Omental fat pad (tissue), 4 donors: ENCODE measurements around the gene MORN4. TPM values are rescaled to one million over a fixed set of nuclear protein-coding genes. Genes with fewer than 3 reads are reported as not detected.

Experiments
- ATAC-seq: fragments of 150-250 bp; one replicate; pipeline ENCODE4 v1.9.1; 2016; ENCODE audit warnings: mild to moderate bottlenecking, moderate library complexity; ENCODE audit not compliant: low FRiP score
- DNase-seq: peaks from one replicate; pipeline ENCODE4 v3.0.0-alpha.2; 2019; ENCODE audit warnings: low spot score
- total RNA-seq, 4 donors: library from RNA; depleted of rRNA; stranded (reverse); fragments of >200 nt; gene quantifications; one replicate each; pipeline ENCODE4 v1.1.0, GENCODE V29; 2016
- TF ChIP-seq, protein P1 (sequence below), 3 donors: fragments of 450-650 bp; IDR thresholded peaks; one replicate each; pipeline ENCODE4 v1.5.1; 2016 to 2017; ENCODE audit warnings: antibody characterized with exemption in 3 of 3, mild to moderate bottlenecking in 3 of 3, moderate library complexity in 2 of 3

MORN4 gene
- total RNA-seq, 4 donors from 2014 or later = 0.36 to 5.3 (median 2.5) TPM

GRCh38 chr10:97669571-97669970, 36.3 kb upstream of the MORN4 start:
- TF ChIP-seq, protein P1, sequence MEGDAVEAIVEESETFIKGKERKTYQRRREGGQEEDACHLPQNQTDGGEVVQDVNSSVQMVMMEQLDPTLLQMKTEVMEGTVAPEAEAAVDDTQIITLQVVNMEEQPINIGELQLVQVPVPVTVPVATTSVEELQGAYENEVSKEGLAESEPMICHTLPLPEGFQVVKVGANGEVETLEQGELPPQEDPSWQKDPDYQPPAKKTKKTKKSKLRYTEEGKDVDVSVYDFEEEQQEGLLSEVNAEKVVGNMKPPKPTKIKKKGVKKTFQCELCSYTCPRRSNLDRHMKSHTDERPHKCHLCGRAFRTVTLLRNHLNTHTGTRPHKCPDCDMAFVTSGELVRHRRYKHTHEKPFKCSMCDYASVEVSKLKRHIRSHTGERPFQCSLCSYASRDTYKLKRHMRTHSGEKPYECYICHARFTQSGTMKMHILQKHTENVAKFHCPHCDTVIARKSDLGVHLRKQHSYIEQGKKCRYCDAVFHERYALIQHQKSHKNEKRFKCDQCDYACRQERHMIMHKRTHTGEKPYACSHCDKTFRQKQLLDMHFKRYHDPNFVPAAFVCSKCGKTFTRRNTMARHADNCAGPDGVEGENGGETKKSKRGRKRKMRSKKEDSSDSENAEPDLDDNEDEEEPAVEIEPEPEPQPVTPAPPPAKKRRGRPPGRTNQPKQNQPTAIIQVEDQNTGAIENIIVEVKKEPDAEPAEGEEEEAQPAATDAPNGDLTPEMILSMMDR (IDR thresholded peaks at IDR 0.05) = no peak
- ATAC-seq (no peak), DNase-seq (no peak)

DNA sequence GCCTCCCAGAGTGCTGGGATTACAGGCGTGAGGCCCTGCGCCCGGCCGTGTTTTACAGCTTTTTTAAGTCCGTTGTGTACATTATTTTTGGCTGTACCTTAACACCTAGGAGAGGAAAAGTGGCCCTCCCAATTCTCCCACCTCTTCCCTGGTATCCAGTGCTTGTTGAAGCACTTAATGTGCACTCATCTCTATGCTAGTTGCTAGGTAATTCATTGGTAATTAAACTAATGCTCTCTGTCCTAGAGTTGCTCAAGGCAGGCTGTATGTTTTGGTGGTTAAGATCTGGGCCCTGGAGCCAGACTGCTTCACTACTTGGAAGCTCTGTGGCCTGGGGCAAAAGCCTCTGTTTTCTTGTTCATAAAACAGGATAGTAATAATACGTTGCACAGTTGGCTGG, 34.2 kb upstream of the MORN4 start:
- DNase-seq = no peak
- TF ChIP-seq, protein P1 (IDR thresholded peaks at IDR 0.05) = no peak
- ATAC-seq = no peak

DNA sequence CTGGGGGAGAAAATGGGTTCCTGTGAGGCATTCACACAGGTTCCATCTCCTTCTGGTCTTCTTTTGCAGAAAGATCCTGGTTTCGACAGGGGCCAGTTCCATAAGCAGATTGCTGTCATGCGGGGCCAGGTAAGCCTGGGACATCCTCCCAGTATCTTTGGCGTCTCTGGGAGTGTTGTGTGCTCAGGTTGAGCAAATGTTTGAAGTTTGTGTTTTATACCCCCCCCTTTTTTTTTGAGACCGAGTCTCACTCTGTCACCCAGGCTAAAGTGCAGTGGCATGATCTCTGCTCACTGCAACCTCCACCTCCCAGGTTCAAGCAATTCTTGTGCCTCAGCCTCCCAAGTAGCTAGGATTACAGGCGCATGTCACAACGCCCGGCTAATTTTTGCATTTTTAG, 33.7 kb upstream of the MORN4 start:
- TF ChIP-seq, protein P1 (IDR thresholded peaks at IDR 0.05) = no peak
- ATAC-seq = no peak
- DNase-seq = no peak

DNA sequence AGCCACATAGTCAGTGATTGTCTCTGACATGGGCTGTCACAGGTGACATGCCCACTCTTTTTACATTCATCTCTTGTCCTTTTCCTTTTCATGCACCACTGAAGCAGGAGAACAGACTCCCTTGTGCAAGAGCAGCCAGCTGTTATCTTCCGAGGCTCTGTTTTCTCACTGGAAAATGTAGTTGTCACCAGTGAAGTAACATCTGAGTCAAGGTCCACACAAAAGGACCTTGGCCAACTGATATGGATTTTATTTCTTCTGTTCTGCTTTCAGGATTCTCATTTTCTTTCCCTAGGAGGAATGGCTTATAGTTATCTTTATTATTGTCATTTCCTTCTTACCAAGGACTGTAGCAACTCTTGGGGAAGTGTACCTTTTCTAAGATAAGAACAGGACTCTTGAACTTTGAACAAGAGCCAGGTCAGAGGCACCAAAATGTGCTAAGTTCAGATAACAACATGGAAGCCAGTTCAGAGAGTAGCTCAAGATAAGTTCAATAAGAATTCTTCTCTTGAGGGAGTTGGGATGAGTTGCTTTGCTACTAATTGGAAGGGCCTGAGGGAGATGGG, 31.1 kb upstream of the MORN4 start:
- TF ChIP-seq, protein P1 (IDR thresholded peaks at IDR 0.05) = no peak
- DNase-seq = no peak
- ATAC-seq = no peak

DNA sequence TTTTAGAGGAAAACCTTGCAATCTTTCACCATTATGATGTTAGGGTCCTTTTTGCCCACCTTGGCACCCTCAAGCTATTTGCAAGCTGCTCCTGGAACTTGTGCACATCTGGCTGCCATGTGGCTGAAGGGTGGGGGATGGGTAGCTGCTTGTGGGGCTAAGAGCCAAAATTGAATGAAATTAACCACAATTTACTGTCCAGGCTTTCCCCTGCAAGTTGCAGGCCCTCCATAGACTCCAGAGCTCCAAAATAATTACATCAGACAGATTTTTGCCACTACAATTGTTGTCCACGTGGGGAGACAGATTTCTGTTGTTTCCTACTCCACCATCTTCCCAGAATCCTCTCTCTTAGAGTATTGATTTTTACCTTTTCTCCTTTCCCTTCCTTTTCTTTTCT, 26.3 kb upstream of the MORN4 start:
- ATAC-seq (no peak), DNase-seq (no peak)
- TF ChIP-seq, protein P1 (IDR thresholded peaks at IDR 0.05) = no peak

DNA sequence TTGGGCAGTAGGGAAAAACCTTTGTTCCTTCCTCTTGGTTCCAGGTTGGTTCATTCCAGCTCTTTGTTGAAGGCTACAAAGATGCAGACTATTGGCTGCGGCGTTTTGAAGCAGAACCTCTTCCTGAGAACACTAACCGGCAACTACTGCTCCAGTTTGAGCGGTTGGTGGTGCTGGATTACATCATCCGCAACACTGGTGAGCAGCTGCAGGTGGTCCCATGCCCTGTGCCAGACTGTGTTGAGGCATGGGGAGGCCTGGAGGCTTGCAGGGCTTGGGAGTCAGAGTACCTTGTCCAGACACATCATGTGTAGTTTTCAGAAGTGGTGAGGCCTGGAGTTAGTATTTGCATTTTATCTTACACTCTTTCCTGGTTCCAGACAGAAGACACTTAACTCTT, 23.5 kb upstream of the MORN4 start:
- TF ChIP-seq, protein P1 (IDR thresholded peaks at IDR 0.05) = no peak
- DNase-seq (no peak), ATAC-seq (no peak)

- ATAC-seq (no peak), DNase-seq (no peak)
- TF ChIP-seq, protein P1 (IDR thresholded peaks at IDR 0.05) = no peak
Observed at GRCh38 chr10:97651773-97652172, 18.5 kb upstream of the MORN4 start.
